DND-41 (cell line): ENCODE measurements around the gene IGLL1.

Experiments used
- EZH2 ChIP-seq: IDR thresholded peaks from 3 replicates; pipeline ENCODE4 v1.6.1; 2012; ENCODE audit warnings: borderline replicate concordance, low read depth, mild to moderate bottlenecking, moderate library complexity, low read length, inconsistent platforms; ENCODE audit not compliant: severe bottlenecking
- TF ChIP-seq, protein P1 (sequence below): IDR thresholded peaks from 2 replicates; pipeline ENCODE4 v1.5.1; 2012; ENCODE audit warnings: borderline replicate concordance, low read length, moderate library complexity, mild to moderate bottlenecking; ENCODE audit not compliant: poor library complexity, severe bottlenecking; ENCODE audit errors: extremely low read depth

DNA sequence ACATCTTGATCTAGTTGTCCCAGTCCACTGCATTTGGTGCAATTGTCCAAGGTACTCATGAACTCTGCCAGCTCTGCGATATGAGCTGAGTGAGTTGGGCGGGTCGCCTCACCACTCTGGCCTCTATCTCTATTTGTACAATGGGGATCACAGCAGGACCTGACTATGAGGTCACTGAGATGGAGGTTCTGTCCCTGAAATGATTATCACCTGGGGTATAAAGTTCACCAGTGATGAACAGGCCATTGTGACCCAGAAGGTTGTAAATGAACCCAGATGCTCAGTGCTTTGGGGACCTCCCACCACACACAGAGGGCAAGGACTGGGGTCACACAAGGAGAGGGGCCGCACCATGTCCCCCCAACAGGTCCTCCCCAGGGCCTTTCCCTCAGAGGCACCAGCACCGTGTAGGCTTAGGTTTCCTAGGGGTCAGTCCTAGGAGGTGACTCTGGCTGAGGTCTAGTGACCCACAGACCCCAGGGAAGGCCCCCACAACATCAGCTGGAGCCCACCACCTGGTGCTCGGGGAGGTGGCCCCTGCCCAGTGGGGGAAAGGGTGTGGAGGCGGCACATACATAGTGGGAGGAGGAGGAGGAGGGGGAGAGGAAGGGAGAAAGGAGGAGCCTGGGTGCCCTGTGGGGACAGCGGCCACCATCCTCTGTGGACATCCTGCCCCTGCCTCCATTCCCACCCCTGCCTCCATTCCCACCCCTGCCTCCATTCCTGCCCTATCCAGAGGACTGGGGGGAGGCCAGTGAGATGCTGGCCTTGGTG is 25.0 kb upstream of the IGLL1 start:
- TF ChIP-seq, protein P1, sequence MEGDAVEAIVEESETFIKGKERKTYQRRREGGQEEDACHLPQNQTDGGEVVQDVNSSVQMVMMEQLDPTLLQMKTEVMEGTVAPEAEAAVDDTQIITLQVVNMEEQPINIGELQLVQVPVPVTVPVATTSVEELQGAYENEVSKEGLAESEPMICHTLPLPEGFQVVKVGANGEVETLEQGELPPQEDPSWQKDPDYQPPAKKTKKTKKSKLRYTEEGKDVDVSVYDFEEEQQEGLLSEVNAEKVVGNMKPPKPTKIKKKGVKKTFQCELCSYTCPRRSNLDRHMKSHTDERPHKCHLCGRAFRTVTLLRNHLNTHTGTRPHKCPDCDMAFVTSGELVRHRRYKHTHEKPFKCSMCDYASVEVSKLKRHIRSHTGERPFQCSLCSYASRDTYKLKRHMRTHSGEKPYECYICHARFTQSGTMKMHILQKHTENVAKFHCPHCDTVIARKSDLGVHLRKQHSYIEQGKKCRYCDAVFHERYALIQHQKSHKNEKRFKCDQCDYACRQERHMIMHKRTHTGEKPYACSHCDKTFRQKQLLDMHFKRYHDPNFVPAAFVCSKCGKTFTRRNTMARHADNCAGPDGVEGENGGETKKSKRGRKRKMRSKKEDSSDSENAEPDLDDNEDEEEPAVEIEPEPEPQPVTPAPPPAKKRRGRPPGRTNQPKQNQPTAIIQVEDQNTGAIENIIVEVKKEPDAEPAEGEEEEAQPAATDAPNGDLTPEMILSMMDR, result no peak
- no peak for TF ChIP-seq EZH2
